Liver (tissue), 9 donors: ENCODE data around the gene RAPGEF4. TPM values are rescaled to one million over a fixed set of nuclear protein-coding genes. Genes with fewer than 3 reads are reported as not detected.
"Not testable (repeated sequence)": the region's sequence is repeated elsewhere in the genome, so short reads cannot be mapped to it uniquely, and the experiment has no call there.

Source experiments
- DNase-seq: peaks from one replicate; pipeline ENCODE4 v3.0.0-alpha.2; 2017; ENCODE audit warnings: low spot score
- H3K27ac ChIP-seq, 2 donors: one replicate each; pipeline ENCODE4 v1.7.0; 2013; ENCODE audit warnings: inconsistent platforms in 2 of 2, low read length in 2 of 2, control low read depth in 1 of 2, low read depth in 1 of 2, mild to moderate bottlenecking in 1 of 2
- H3K27me3 ChIP-seq, 4 donors: one replicate each; pipeline versions ENCODE4 v1.6.1 to v1.7.0; 2013; ENCODE audit warnings: low read length in 3 of 4, inconsistent platforms in 1 of 4, mild to moderate bottlenecking in 1 of 4, moderate library complexity in 1 of 4; ENCODE audit not compliant: control insufficient read depth in 4 of 4, insufficient read depth in 4 of 4
- H3K36me3 ChIP-seq, 4 donors: one replicate each; pipeline versions ENCODE4 v1.6.1 to v1.7.0; 2013; ENCODE audit warnings: low read length in 3 of 4, mild to moderate bottlenecking in 3 of 4, low read depth in 1 of 4, moderate library complexity in 1 of 4; ENCODE audit not compliant: control insufficient read depth in 4 of 4, insufficient read depth in 3 of 4
- H3K4me1 ChIP-seq, 4 donors: one replicate each; pipeline versions ENCODE4 v1.6.1 to v1.7.0; 2013; ENCODE audit warnings: low read length in 3 of 4, mild to moderate bottlenecking in 3 of 4, moderate library complexity in 1 of 4; ENCODE audit not compliant: control insufficient read depth in 4 of 4, insufficient read depth in 4 of 4
- H3K4me3 ChIP-seq, 3 donors: one replicate each; pipeline versions ENCODE4 v1.6.1 to v1.7.0; 2013; ENCODE audit warnings: low read length in 3 of 3, control low read depth in 1 of 3, low read depth in 1 of 3, mild to moderate bottlenecking in 1 of 3
- H3K9ac ChIP-seq, 2 donors: one replicate each; pipeline ENCODE4 v1.7.0; 2013; ENCODE audit warnings: low read length in 2 of 2, mild to moderate bottlenecking in 2 of 2, moderate library complexity in 2 of 2, control low read depth in 1 of 2, low read depth in 1 of 2
- H3K9me3 ChIP-seq, 4 donors: one replicate each; pipeline versions ENCODE4 v1.6.1 to v1.7.0; 2013; ENCODE audit warnings: low read length in 3 of 4; ENCODE audit not compliant: control insufficient read depth in 4 of 4
- ATF3 ChIP-seq: IDR thresholded peaks from 2 replicates; pipeline ENCODE4 v1.6.1; 2016; ENCODE audit warnings: antibody characterized with exemption
- CTCF ChIP-seq: fragments of 150-350 bp; IDR thresholded peaks from 2 replicates; pipeline ENCODE4 v1.5.1; 2017; ENCODE audit warnings: improper control_type of control experiment, low read depth, low read length; ENCODE audit not compliant: missing input control
- EGR1 ChIP-seq, 2 donors: IDR thresholded peaks; 2 replicates each; pipeline ENCODE4 v1.6.1; 2016 to 2018; ENCODE audit warnings: antibody characterized with exemption in 2 of 2, low read depth in 2 of 2
- FOXA1 ChIP-seq: IDR thresholded peaks from 2 replicates; pipeline ENCODE4 v1.6.1; 2016; ENCODE audit warnings: antibody characterized with exemption
- FOXA2 ChIP-seq: IDR thresholded peaks from 2 replicates; pipeline ENCODE4 v1.6.1; 2016; ENCODE audit warnings: antibody characterized with exemption
- HNF4A ChIP-seq, 2 donors: conservative IDR thresholded peaks; 2 replicates each; pipeline ENCODE4 v1.6.1; 2016; ENCODE audit warnings: antibody characterized with exemption in 2 of 2, mild to moderate bottlenecking in 2 of 2
- HNF4G ChIP-seq: IDR thresholded peaks from 2 replicates; pipeline ENCODE4 v1.6.1; 2016; ENCODE audit warnings: antibody characterized with exemption
- JUND ChIP-seq, 2 donors: IDR thresholded peaks; 2 replicates each; pipeline ENCODE4 v1.6.1; 2016; ENCODE audit warnings: antibody characterized with exemption in 2 of 2
- NR2F2 ChIP-seq: IDR thresholded peaks from 2 replicates; pipeline ENCODE4 v1.6.1; 2016; ENCODE audit warnings: antibody characterized with exemption
- RAD21 ChIP-seq, 2 donors: IDR thresholded peaks; 2 replicates each; pipeline ENCODE4 v1.6.1; 2016; ENCODE audit warnings: antibody characterized with exemption in 2 of 2, mild to moderate bottlenecking in 2 of 2
- SP1 ChIP-seq: IDR thresholded peaks from 2 replicates; pipeline ENCODE4 v1.6.1; 2018; ENCODE audit warnings: antibody characterized with exemption, mild to moderate bottlenecking
- TAF1 ChIP-seq: conservative IDR thresholded peaks from 2 replicates; pipeline ENCODE4 v1.6.1; 2016; ENCODE audit warnings: antibody characterized with exemption, mild to moderate bottlenecking
- YY1 ChIP-seq: IDR thresholded peaks from 2 replicates; pipeline ENCODE4 v1.6.1; 2016; ENCODE audit warnings: antibody characterized with exemption, mild to moderate bottlenecking
- ZBTB33 ChIP-seq: IDR thresholded peaks from 2 replicates; pipeline ENCODE4 v1.6.1; 2016; ENCODE audit warnings: antibody characterized with exemption
- WGBS: extraction: QIAGEN DNeasy Blood & Tissue Kit; methylation state at CpG from one replicate; pipeline ENCODE4 v1.1.7; 2013; 5-methylcytosine and 5-hydroxymethylcytosine counted together
- polyA plus RNA-seq, 2 donors: library from polyadenylated mRNA; stranded (reverse) in 1 of 2; unstranded in 1 of 2; fragments of 200-250 nt in 1 of 2; fragments of >200 nt in 1 of 2; fragmentation: Nextera tagmentation in 1 of 2; extraction: Ambion mirVana in 1 of 2; gene quantifications; one replicate each; pipeline versions ENCODE4 v1.2.1 to v1.2.3, GENCODE V29; 2013 to 2015
- total RNA-seq, 2 donors: library from RNA; depleted of rRNA; stranded (reverse); fragments of >200 nt; gene quantifications; one replicate each; pipeline ENCODE4 v1.2.3, GENCODE V29; 2014
- donor health status: healthy.
- donor health status: healthy.
- donor health status: healthy.
- donor health status: healthy.
- donor health status: healthy.

RAPGEF4 gene
- total and polyA plus RNA-seq, 4 donors, result 1.5 to 18.2 (median 8.3) TPM

- H3K4me1 ChIP-seq, result peaks cover 10 to 24% (median 20%) of the 10 kb centered on the region in 4 donors
- H3K9ac ChIP-seq, H3K27me3 ChIP-seq, H3K9me3 ChIP-seq, DNase-seq, H3K36me3 ChIP-seq, H3K4me3 ChIP-seq, H3K27ac ChIP-seq: not testable (repeated sequence)
- 87% methylated on average over 2 of the region's 2 CpGs for WGBS
Observed at GRCh38 chr2:173093617-173094016, 358.0 kb downstream of the RAPGEF4 start.

GRCh38 chr2:173094731-173095130 lies 359.1 kb downstream of the RAPGEF4 start:
- H3K9me3 ChIP-seq, result no peaks in the 10 kb centered on the region
- no peaks in the 10 kb centered on the region for H3K27me3 ChIP-seq
- peaks cover 10 to 24% (median 20%) of the 10 kb centered on the region in 4 donors for H3K4me1 ChIP-seq
- no peak overlapping the region for H3K4me3 ChIP-seq
- peak overlapping the region; percentile 15 to 46 for H3K27ac ChIP-seq
- peaks cover 0 to 2% (median 0%) of the 10 kb centered on the region in 4 donors for H3K36me3 ChIP-seq
- TF ChIP-seq EGR1 (IDR thresholded peaks at IDR 0.05; ENCODE audit: low read depth in 2 of 2), result no peak
- peak; percentile 22 for TF ChIP-seq FOXA2
- DNase-seq, result no peak
- H3K9ac ChIP-seq, result no peak overlapping the region
- 45% methylated on average over 1 of the region's 1 CpG for WGBS

- Histone ChIP-seq H3K27me3 (no peaks in the 10 kb centered on the region), H3K4me1 (peaks cover 10 to 23% (median 19%) of the 10 kb centered on the region in 4 donors), H3K36me3 (peaks cover 0 to 2% (median 0%) of the 10 kb centered on the region in 4 donors), H3K4me3 (no peak overlapping the region), H3K9ac (no peak overlapping the region), H3K27ac (peak overlapping the region in 1 of 2 donors; percentile 46), H3K9me3 (no peaks in the 10 kb centered on the region)
- 93% methylated on average over 1 of the region's 1 CpG for WGBS
- no peak for DNase-seq
- TF ChIP-seq EGR1 (IDR thresholded peaks at IDR 0.05; ENCODE audit: low read depth in 2 of 2) (no peak), FOXA1 (no peak), HNF4A (conservative IDR thresholded peaks at IDR 0.05) (no peak), HNF4G (no peak), ATF3 (no peak), TAF1 (no peak), YY1 (no peak), SP1 (no peak), ZBTB33 (no peak), RAD21 (IDR thresholded peaks at IDR 0.05) (no peak), NR2F2 (no peak), JUND (IDR thresholded peaks at IDR 0.05) (no peak), CTCF (no peak)
Observed at GRCh38 chr2:173095356-173095755, 359.7 kb downstream of the RAPGEF4 start.
